GM19240 (cell line): ENCODE data around the gene PNMA6F.
"Not testable (repeated sequence)": the region's sequence is repeated elsewhere in the genome, so short reads cannot be mapped to it uniquely, and the experiment has no call there.

Source experiments
- DNase-seq: peaks from one replicate; pipeline ENCODE4 v3.0.0; 2011; ENCODE audit warnings: low spot score; ENCODE audit not compliant: insufficient read length

PNMA6F gene

DNA sequence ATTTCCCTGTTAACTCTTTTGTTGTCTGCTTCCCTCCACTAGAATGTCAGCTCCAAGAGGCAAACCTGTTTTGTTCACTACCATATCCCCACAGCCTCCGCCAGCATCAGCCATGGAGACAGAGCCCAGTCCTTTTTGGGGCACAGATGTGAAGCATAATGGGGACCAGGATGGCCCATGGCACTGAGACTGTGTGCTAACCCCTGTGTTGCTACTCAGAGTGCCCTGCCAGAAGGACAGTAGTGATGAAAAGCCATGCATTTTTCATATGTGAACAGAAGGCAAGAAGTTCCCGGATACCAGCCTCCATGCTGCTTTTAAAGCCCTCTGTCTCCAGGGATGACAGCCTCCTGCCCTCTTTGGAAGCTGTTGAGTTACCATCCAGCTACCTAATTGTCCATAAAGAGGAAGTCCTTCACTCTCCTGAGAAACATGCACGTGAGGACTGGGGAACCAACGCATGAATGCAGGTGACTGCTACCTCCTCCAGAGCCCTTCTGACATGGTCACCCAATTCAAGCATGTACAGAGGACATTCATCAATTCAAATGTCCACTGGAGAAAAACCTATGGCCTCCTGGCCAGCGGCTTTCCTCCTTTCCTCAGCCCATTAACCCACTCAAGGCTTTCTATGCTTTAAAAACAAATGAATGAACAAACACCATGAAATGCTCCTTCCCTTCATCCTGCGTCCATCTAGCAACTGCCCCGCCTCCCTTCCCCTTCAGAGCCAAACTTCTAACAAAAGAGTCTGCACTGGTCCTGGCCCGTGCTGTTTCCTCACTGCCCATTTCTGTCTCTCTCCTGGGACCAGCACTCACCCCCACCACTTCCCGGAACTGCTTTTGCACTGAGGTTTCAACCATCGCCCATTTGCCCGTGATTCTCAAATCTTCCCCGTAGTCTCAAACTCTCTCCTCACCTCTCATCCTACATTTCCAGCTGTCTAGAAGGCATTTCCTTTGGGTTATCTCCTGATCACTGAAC is 18.0 kb downstream of the PNMA6F start:
- no peak for DNase-seq

DNA sequence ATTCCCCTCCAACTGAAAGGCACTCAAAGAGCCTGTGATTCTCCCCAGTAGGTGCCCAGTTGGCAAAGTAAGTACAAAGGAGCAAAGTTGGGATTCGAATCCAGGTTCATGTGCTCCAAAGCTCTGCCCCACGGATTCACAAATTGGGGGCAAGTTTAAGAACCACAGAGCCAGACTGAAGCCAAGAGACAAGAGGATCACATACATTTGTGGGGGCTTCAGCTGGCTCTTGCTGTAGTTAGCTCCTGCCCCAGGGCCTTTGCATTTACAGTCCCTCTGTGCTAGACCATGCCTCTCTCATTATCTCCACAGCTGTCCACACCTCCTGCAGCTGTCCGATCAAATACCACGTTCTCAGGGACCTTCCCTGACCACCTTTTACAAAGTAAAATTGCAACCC is 18.8 kb downstream of the PNMA6F start:
- no peak for DNase-seq

GRCh38 chrX:153301746-153302145 is 19.8 kb downstream of the PNMA6F start:
- no peak for DNase-seq

- no peak for DNase-seq
Measured at GRCh38 chrX:153299855-153300254, 21.7 kb downstream of the PNMA6F start.

DNA sequence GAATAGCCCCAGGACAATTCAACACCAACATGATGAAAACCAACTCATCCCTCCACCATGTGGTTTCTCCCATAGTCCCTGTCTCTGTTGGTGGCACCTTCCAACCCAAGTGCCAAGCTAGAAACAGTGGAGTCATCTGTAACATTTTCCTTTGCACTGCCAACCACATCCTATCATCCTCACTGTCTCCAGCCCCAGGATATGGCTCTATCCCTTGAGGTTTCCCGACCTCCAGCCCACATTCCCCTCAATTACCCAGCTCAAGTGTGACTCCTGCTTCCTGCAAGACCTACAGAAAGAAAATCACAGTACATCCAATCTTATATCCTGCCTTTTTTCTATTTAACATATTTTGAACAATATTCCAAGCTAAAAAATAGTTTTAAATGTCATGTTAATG is 24.2 kb downstream of the PNMA6F start:
- no peak for DNase-seq

DNA sequence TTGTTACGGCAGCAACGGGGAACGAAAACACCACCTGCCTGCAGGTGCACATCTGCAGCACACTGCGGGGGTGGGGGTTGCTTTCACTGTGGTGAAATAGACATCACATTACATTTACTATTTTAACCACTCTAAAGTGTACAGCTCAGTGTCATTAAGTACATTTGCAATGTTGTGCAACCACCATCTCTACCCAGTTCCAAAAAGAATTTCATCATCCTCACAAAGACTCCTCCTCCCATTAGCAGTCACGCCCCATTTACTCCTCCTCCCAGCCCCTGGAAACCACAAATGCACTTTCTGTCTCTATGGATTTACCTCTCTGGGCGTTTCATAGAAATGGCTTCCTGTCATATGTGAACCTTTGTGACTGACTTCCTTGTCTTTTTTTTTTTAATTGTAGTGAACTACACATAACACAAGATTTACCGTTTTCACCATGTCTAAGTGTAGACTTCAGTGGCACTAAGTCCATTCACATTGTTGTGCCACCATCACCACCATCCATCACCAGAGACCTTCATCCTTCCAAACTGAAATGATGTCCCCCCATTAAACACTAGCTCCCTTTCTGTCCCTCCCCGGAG is 28.0 kb downstream of the PNMA6F start:
- DNase-seq = not testable (repeated sequence)

DNA sequence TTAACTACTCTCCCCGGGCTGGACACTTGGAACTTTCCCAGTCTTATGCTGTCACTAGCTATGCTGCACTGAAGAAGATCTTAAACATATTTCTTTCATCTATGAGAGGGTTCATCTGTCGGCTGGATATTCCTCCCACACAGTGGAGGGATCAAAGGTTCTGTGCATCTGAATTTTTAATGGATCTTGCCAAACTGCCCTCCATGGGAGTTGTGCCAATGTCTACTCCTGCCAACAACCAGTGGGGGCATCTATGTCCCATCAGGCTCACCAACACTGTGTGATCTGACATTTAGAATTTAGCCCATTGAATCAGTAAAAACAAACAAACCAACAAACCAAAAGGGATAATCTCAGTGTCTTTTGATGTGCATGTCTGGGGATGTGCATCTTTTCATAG is 32.8 kb downstream of the PNMA6F start:
- not testable (repeated sequence) for DNase-seq

DNA sequence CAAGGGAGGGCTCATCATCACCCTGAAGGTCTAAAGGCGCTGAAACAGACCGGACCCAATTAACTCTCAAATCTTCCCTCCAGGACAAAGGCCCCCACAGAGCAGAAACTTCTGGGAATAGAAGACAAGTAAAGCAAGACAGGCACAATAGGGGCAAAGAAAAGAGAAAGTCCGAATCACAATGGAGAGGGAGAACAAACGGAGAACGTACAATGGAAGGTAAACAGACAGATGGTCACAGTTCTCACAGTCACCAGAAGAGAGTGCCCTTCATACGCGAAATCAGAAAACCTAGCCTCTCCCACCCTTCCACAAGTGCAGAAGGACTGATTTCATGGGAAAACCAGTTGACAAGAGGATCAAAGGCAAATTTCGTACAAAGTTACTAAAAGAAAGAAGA is 35.9 kb downstream of the PNMA6F start:
- DNase-seq = not testable (repeated sequence)

- DNase-seq = not testable (repeated sequence)
Measured at GRCh38 chrX:153283982-153284381, 37.6 kb downstream of the PNMA6F start.

DNA sequence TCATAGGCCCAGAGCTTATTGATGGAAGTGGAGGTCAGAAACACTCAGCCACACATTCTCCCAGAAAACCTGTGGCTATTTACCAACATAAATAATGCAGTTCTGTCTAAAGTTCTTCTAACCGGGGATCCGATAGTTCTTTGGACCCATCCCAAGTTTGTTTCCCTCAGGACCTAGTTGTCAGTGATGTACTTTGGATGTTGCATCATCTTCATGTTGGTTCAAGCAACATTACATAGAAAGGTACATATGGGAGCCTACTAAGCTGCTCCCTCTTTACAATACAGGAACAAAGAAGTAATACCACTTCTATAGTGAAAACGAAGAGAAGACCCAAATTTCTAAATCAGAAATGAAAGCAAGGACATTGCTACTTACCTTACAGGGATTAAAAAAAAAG is 39.8 kb downstream of the PNMA6F start:
- DNase-seq = not testable (repeated sequence)

DNA sequence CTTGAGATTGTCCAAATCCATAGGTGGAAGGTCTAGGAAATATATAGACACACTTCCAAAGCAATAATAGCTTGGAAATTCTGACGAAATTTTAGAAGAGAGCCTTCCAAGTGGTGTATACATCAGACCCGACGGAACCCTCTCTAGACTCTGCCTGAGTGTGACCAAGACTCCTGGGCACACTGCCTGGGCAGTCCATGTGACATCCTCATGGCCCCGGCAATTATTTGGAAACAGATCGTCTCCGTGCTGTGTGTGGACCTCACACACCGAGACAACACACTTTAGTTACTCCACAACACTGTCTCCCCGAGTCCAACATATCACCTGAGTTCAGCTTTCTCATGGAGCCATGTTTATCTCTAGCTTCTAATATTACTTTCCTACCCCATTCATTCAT is 42.3 kb downstream of the PNMA6F start:
- not testable (repeated sequence) for DNase-seq

- DNase-seq = not testable (repeated sequence)
Measured at GRCh38 chrX:153276049-153276448, 45.5 kb downstream of the PNMA6F start.

- not testable (repeated sequence) for DNase-seq
Measured at GRCh38 chrX:153275418-153275817, 46.1 kb downstream of the PNMA6F start.

DNA sequence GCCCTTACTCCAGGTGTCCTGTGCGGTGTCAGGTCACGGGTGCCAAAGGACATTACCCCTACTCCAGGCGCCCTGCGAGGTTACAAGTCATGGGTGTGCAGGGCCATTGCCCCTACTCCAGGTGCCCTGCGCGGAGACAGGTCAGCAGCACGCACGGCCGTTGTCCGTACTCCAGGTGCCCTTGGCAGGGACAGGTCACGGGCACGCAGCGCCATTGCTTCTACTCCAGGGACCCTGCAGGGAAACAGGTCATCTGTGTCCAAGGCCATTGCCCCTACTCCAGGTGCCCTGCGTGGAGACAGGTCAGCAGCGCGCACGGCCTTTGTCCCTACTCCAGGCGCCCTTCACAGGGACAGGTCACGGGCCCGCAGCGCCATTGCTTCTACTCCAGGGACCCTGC is 49.0 kb downstream of the PNMA6F start:
- DNase-seq = not testable (repeated sequence)

DNA sequence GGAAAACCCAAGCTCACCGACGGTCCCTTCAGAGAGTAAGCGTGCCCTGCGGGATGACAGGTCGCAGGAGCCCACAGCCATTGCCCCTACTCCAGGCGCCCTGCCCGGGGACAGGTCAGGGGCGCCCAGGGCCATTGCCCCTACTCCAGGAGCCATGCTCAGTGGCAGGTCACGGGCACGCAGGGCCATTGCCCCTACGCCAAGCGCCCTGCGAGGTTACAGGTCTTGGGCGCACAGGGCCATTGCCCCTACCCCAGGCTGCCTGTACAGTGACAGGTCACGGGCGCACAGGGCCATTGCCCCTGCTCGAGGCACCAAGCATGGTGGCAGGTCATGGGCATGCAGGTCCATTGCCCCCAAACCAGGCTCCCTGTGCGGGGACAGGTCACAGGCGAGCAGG is 49.5 kb downstream of the PNMA6F start:
- DNase-seq = not testable (repeated sequence)
